Osteoblast (primary cell): ENCODE data around the gene PTPN3. TPM values are rescaled to one million over a fixed set of nuclear protein-coding genes. Genes with fewer than 3 reads are reported as not detected.

Experiments
- DNase-seq: peaks from one replicate; pipeline ENCODE4 v3.0.0; 2011; ENCODE audit warnings: low spot score, mixed read lengths; ENCODE audit not compliant: insufficient read length; ENCODE audit errors: missing footprints
- H2AFZ ChIP-seq: 2 replicates; pipeline ENCODE4 v1.6.0; 2011; ENCODE audit warnings: mild to moderate bottlenecking, low read length
- H3K27ac ChIP-seq: 2 replicates; pipeline ENCODE4 v1.5.1; 2011; ENCODE audit warnings: mild to moderate bottlenecking, low read depth, low read length, moderate library complexity
- H3K27me3 ChIP-seq: 2 replicates; pipeline ENCODE4 v1.6.0; 2012; ENCODE audit warnings: mild to moderate bottlenecking, control low read depth, inconsistent platforms, low read length, moderate library complexity; ENCODE audit not compliant: insufficient read depth
- H3K36me3 ChIP-seq: 2 replicates; pipeline ENCODE4 v1.5.1; 2011; ENCODE audit warnings: mild to moderate bottlenecking, low read length, control low read depth, moderate library complexity; ENCODE audit not compliant: insufficient read depth
- H3K4me1 ChIP-seq: 2 replicates; pipeline ENCODE4 v1.5.1; 2011; ENCODE audit warnings: mild to moderate bottlenecking, low read length, control low read depth, moderate library complexity; ENCODE audit not compliant: insufficient read depth
- H3K4me2 ChIP-seq: 2 replicates; pipeline ENCODE4 v1.6.0; 2011; ENCODE audit warnings: mild to moderate bottlenecking, low read length; ENCODE audit not compliant: insufficient read depth
- H3K4me3 ChIP-seq: fragments of 200-600 bp; sonication (generic); 3 replicates; pipeline ENCODE4 v1.5.1; 2012; ENCODE audit warnings: mild to moderate bottlenecking, low read length, inconsistent platforms; ENCODE audit not compliant: insufficient read depth
- H3K79me2 ChIP-seq: 2 replicates; pipeline ENCODE4 v1.6.0; 2012; ENCODE audit warnings: mild to moderate bottlenecking, low read length, control low read depth, inconsistent platforms; ENCODE audit not compliant: insufficient read depth
- H3K9me3 ChIP-seq: 2 replicates; pipeline ENCODE4 v1.5.1; 2011; ENCODE audit warnings: low read depth, low read length, control low read depth
- H4K20me1 ChIP-seq: 2 replicates; pipeline ENCODE4 v1.6.0; 2012; ENCODE audit warnings: mild to moderate bottlenecking, low read length, control low read depth; ENCODE audit not compliant: insufficient read depth
- total RNA-seq: library from RNA; depleted of rRNA; stranded (reverse); fragments of >200 nt; gene quantifications from 2 replicates; pipeline ENCODE4 v1.2.3, GENCODE V29; 2012
- TF ChIP-seq, protein P1 (sequence below): IDR thresholded peaks from 2 replicates; pipeline ENCODE4 v1.5.1; 2011; ENCODE audit warnings: mild to moderate bottlenecking, low read depth, low read length, moderate library complexity; ENCODE audit errors: extremely low read depth

The PTPN3 gene
- total RNA-seq, 1 donor = 2.9 TPM

DNA sequence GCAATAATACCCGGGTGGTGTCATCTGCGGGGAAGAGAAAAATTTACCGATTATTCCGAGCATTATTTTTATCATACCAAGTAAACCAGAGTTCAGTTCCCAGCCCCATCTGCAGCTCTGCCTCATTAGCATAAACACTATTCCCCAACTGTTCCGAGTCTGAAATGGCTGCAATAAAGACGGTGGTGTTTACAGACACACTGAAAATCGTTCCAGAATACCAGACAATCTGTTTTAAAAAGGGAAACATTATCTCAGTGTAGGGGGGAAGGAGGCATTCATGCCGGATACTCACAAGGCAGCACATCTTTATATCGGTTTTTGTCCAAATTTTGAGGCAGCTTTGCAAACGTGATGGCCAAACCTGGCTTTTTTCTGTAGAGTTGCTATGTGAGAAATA, 106.9 kb downstream of the PTPN3 start:
- no peaks in the 10 kb centered on the region for H3K27me3 ChIP-seq
- peaks cover 4% of the 10 kb centered on the region for H3K36me3 ChIP-seq
- DNase-seq = no peak
- no peak overlapping the region for H3K4me2 ChIP-seq
- H4K20me1 ChIP-seq = no peaks in the 10 kb centered on the region
- TF ChIP-seq, protein P1, sequence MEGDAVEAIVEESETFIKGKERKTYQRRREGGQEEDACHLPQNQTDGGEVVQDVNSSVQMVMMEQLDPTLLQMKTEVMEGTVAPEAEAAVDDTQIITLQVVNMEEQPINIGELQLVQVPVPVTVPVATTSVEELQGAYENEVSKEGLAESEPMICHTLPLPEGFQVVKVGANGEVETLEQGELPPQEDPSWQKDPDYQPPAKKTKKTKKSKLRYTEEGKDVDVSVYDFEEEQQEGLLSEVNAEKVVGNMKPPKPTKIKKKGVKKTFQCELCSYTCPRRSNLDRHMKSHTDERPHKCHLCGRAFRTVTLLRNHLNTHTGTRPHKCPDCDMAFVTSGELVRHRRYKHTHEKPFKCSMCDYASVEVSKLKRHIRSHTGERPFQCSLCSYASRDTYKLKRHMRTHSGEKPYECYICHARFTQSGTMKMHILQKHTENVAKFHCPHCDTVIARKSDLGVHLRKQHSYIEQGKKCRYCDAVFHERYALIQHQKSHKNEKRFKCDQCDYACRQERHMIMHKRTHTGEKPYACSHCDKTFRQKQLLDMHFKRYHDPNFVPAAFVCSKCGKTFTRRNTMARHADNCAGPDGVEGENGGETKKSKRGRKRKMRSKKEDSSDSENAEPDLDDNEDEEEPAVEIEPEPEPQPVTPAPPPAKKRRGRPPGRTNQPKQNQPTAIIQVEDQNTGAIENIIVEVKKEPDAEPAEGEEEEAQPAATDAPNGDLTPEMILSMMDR = no peak
- H3K79me2 ChIP-seq = no peaks in the 10 kb centered on the region
- H3K9me3 ChIP-seq = no peaks in the 10 kb centered on the region
- no peaks in the 10 kb centered on the region for H3K4me1 ChIP-seq
- H3K27ac ChIP-seq = no peak overlapping the region
- no peak overlapping the region for H3K4me3 ChIP-seq
- H2AFZ ChIP-seq = no peak overlapping the region

DNA sequence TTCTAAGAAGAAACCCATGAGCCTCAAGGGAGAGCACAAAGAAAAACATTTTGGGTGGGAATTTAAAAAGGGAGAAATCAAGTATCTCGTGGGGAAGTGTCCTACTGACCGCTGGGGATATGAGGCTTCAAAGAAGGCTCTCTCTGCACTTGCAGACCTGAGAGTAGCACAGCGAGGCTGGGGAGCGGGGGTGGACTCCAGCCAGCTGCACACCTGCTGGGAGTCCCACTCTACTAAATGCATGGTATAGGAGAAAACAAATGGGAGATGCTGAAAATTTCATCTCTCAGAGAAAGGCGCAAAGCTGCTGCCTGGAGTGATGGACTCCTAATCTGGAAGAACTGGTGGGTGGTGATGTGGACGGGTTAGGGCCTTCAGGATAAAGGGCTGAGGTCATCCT, 110.3 kb downstream of the PTPN3 start:
- no peak overlapping the region for H3K4me2 ChIP-seq
- H3K4me3 ChIP-seq = no peak overlapping the region
- H3K4me1 ChIP-seq = no peaks in the 10 kb centered on the region
- TF ChIP-seq, protein P1 = no peak
- H3K9me3 ChIP-seq = no peaks in the 10 kb centered on the region
- peaks cover 4% of the 10 kb centered on the region for H3K36me3 ChIP-seq
- H3K27me3 ChIP-seq = no peaks in the 10 kb centered on the region
- no peak for DNase-seq
- H4K20me1 ChIP-seq = no peaks in the 10 kb centered on the region
- H2AFZ ChIP-seq = no peak overlapping the region
- no peaks in the 10 kb centered on the region for H3K79me2 ChIP-seq
- no peak overlapping the region for H3K27ac ChIP-seq

DNA sequence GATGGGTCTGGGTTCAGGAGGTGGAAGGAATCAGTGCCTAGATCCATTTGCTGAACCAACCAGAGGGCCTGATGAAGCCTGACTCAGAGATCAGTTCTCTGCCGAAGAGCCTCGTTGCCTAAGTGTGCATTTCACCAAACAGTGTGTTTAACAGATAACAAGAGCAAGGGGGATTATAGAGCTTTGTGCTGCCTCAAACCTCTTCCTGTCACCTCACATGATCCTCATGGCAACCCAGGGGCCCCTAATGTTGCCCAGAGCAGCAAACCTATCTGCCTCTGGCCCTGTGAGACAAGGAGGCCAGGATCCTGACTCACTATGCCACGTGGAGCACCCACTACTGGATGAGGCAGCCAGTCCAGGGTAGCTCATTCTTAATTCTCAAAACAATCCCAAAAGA, 110.9 kb downstream of the PTPN3 start:
- no peak for DNase-seq
- no peak overlapping the region for H2AFZ ChIP-seq
- H4K20me1 ChIP-seq = no peaks in the 10 kb centered on the region

DNA sequence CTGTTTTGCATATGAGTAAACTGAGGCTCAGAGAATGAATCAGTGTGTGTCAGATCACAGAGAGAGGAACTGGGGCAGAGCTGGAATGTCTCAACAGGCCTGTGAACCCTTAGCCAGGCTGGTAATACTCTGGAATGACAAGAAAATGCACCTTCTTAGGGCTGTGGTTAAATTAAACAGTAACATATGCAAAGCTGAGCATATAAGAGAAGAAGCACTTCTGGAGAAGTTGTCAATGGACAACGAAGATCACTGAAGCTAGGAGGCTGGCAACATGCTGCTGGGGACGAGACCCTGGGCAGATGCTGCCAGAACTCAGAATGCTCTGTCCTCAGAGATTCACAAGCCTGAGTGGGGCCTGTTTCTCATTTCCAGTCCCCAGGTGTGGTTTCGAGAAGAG, 112.6 kb downstream of the PTPN3 start:
- no peak overlapping the region for H3K4me3 ChIP-seq
- TF ChIP-seq, protein P1 = no peak

More for the DNA sequence above, 110.9 kb downstream of the PTPN3 start:
- H3K4me2 ChIP-seq = no peak overlapping the region
- H3K4me1 ChIP-seq = no peaks in the 10 kb centered on the region
- H3K9me3 ChIP-seq = no peaks in the 10 kb centered on the region
- TF ChIP-seq, protein P1 = no peak
- no peak overlapping the region for H3K27ac ChIP-seq
- H3K36me3 ChIP-seq = peaks cover 4% of the 10 kb centered on the region
- H3K27me3 ChIP-seq = no peaks in the 10 kb centered on the region
- H3K79me2 ChIP-seq = no peaks in the 10 kb centered on the region
- H3K4me3 ChIP-seq = no peak overlapping the region

More for the DNA sequence above, 112.6 kb downstream of the PTPN3 start:
- no peaks in the 10 kb centered on the region for H4K20me1 ChIP-seq
- H3K4me2 ChIP-seq = no peak overlapping the region
- no peaks in the 10 kb centered on the region for H3K79me2 ChIP-seq
- peaks cover 7% of the 10 kb centered on the region for H3K4me1 ChIP-seq
- no peaks in the 10 kb centered on the region for H3K9me3 ChIP-seq
- H3K27ac ChIP-seq = no peak overlapping the region
- no peak for DNase-seq
- no peak overlapping the region for H2AFZ ChIP-seq
- H3K36me3 ChIP-seq = peaks cover under 1% of the 10 kb centered on the region
- H3K27me3 ChIP-seq = no peaks in the 10 kb centered on the region
